B cell (primary cell): ENCODE measurements around the gene FOXD1. TPM values are rescaled to one million over a fixed set of nuclear protein-coding genes. Genes with fewer than 3 reads are reported as not detected.

Experiments
- ATAC-seq: fragments of 200-7000 bp; cut with Tn5 transposase; one replicate; pipeline ENCODE4 v1.10.0; 2021; ENCODE audit warnings: low read depth, mild to moderate bottlenecking, moderate number of reproducible peaks, moderate library complexity
- CTCF ChIA-PET: fragments of 350-600 bp; sonication (Branson Sonifier 250); formaldehyde crosslinking; loops from one replicate; lab custom pipeline; 2021; ENCODE audit warnings: antibody characterized with exemption, inconsistent platforms; lab: Charles Lee
- POLR2A ChIA-PET: fragments of 350-600 bp; sonication (Branson Sonifier 250); formaldehyde crosslinking; loops from one replicate; lab custom pipeline; 2021; ENCODE audit warnings: antibody characterized with exemption; lab: Charles Lee
- DNase-seq: peaks from one replicate; pipeline ENCODE4 v3.0.0; 2013
- H2AFZ ChIP-seq: 2 replicates; pipeline ENCODE4 v1.6.1; 2012; ENCODE audit warnings: mild to moderate bottlenecking, low read depth, low read length; ENCODE audit not compliant: insufficient read depth, poor library complexity, severe bottlenecking
- H3K27ac ChIP-seq, 2 donors: 1 replicate in 1 of 2; 2 replicates in 1 of 2; pipeline ENCODE4 v1.5.1; 2012 to 2013; ENCODE audit warnings: low read length in 2 of 2, mild to moderate bottlenecking in 2 of 2, moderate library complexity in 1 of 2
- H3K27me3 ChIP-seq, 4 experiments: fragments of 200-600 bp in 1 of 4; sonication (generic) in 1 of 4; replicated peaks in 1 of 4; 1 replicate in 2 of 4; 2 replicates in 2 of 4; pipeline versions ENCODE4 v1.6.1 to v1.7.0; 2013 to 2016; ENCODE audit warnings: low read length in 3 of 4, mild to moderate bottlenecking in 2 of 4, mixed read lengths in 1 of 4, moderate library complexity in 1 of 4; ENCODE audit not compliant: insufficient read depth in 4 of 4, control insufficient read depth in 3 of 4; ENCODE audit errors: control extremely low read depth in 1 of 4
- H3K36me3 ChIP-seq, 2 experiments: replicated peaks in 1 of 2; 1 replicate in 1 of 2; 2 replicates in 1 of 2; pipeline versions ENCODE4 v1.6.1 to v1.7.1; 2013; ENCODE audit warnings: low read length in 1 of 2; ENCODE audit not compliant: insufficient read depth in 2 of 2, control insufficient read depth in 1 of 2; ENCODE audit errors: control extremely low read depth in 1 of 2, extremely low read depth in 1 of 2
- H3K4me1 ChIP-seq, 2 donors: fragments of 200-600 bp in 1 of 2; sonication (generic) in 1 of 2; 1 replicate in 1 of 2; 2 replicates in 1 of 2; pipeline versions ENCODE4 v1.5.1 to v1.6.1; 2013 to 2017; ENCODE audit warnings: low read length in 2 of 2; ENCODE audit not compliant: control insufficient read depth in 2 of 2, insufficient read depth in 2 of 2
- H3K4me2 ChIP-seq: replicated peaks from 2 replicates; pipeline ENCODE3; 2012; ENCODE audit warnings: mild to moderate bottlenecking, low read depth, low read length; ENCODE audit not compliant: poor library complexity, severe bottlenecking
- H3K4me3 ChIP-seq, 5 experiments: fragments of 200-600 bp in 1 of 5; sonication (generic) in 1 of 5; 1 replicate in 3 of 5; 2 replicates in 2 of 5; pipeline versions ENCODE4 v1.5.1 to v1.7.0; 2011 to 2016; ENCODE audit warnings: low read length in 4 of 5, mild to moderate bottlenecking in 4 of 5, low read depth in 2 of 5, control low read depth in 1 of 5, moderate library complexity in 1 of 5; ENCODE audit not compliant: insufficient read depth in 1 of 5; ENCODE audit errors: control extremely low read depth in 1 of 5, extremely low read depth in 1 of 5
- H3K79me2 ChIP-seq: fragments of 200-600 bp; sonication (generic); one replicate; pipeline ENCODE4 v1.6.0; 2016; ENCODE audit warnings: low read length; ENCODE audit not compliant: control insufficient read depth, insufficient read depth
- H3K9ac ChIP-seq: fragments of 200-600 bp; sonication (generic); 2 replicates; pipeline ENCODE4 v1.6.1; 2017; ENCODE audit warnings: mild to moderate bottlenecking, low read length, moderate library complexity
- H3K9me3 ChIP-seq, 3 donors: one replicate each; pipeline versions ENCODE4 v1.6.1 to v1.7.1; 2013; ENCODE audit warnings: low read length in 2 of 3; ENCODE audit not compliant: control insufficient read depth in 2 of 3, insufficient read depth in 1 of 3; ENCODE audit errors: control extremely low read depth in 1 of 3
- H4K20me1 ChIP-seq: 2 replicates; pipeline ENCODE4 v1.6.0; 2012; ENCODE audit warnings: mild to moderate bottlenecking, low read length; ENCODE audit not compliant: insufficient read depth, control insufficient read depth, poor library complexity, severe bottlenecking
- H3K27ac Mint-ChIP-seq: one replicate; pipeline ENCODE4 v1.8.0; 2021; ENCODE audit warnings: mixed read lengths
- H3K27me3 Mint-ChIP-seq: one replicate; pipeline ENCODE4 v1.8.0; 2021; ENCODE audit warnings: mixed read lengths
- H3K4me1 Mint-ChIP-seq: one replicate; pipeline ENCODE4 v1.8.0; 2021; ENCODE audit warnings: mixed read lengths
- H3K4me3 Mint-ChIP-seq: one replicate; pipeline ENCODE4 v1.8.0; 2021; ENCODE audit warnings: mixed read lengths
- H3K9me3 Mint-ChIP-seq: one replicate; pipeline ENCODE4 v1.8.0; 2022; ENCODE audit warnings: mixed read lengths; ENCODE audit not compliant: insufficient read depth
- CTCF ChIP-seq: fragments of 200-600 bp; IDR thresholded peaks from one replicate; pipeline ENCODE4 v1.8.0; 2022; ENCODE audit warnings: antibody characterized with exemption, mild to moderate bottlenecking
- EZH2 ChIP-seq: IDR thresholded peaks from 2 replicates; pipeline ENCODE4 v1.6.1; 2012; ENCODE audit warnings: borderline replicate concordance, low read depth, mild to moderate bottlenecking, moderate library complexity, low read length; ENCODE audit not compliant: insufficient read depth, poor library complexity, severe bottlenecking
- WGBS: methylation state at CpG from one replicate; pipeline ENCODE4 v1.1.5; 2013; ENCODE audit warnings: missing lambda C conversion rate; ENCODE audit not compliant: insufficient coverage; 5-methylcytosine and 5-hydroxymethylcytosine counted together
- intact Hi-C: fragments of 100-400 bp; cut with micrococcal nuclease; formaldehyde crosslinking; loops from one replicate; pipeline ENCODE4 v1.10.0; 2022
- polyA plus RNA-seq: library from polyadenylated mRNA; depleted of rRNA; stranded (reverse); fragments of >200 nt; gene quantifications from 2 replicates; pipeline ENCODE4 v1.2.3, GENCODE V29; 2012
- total RNA-seq, 2 donors: library from RNA; stranded (reverse); fragments of 120-200 nt in 1 of 2; gene quantifications; 1 replicate in 1 of 2; 2 replicates in 1 of 2; pipeline versions ENCODE4 v1.2.3 to v1.2.4, GENCODE V29; 2013 to 2022

FOXD1 gene
- total and polyA plus RNA-seq, 2 donors (not counting 1 experiment from before 2014, with no cell fraction given): 0.34 to 0.49 TPM

GRCh38 chr5:73472116-73472515 lies 23.5 kb upstream of the FOXD1 start:
- no peaks in the 10 kb centered on the region for H3K79me2 ChIP-seq
- no peaks in the 10 kb centered on the region for H4K20me1 ChIP-seq
- H3K36me3 ChIP-seq: no peaks in the 10 kb centered on the region
- ChIA-PET POLR2A (no interaction called here), CTCF (no interaction called here)
- Mint-ChIP-seq H3K4me1 (no peaks in the 10 kb centered on the region), H3K4me3 (no peak overlapping the region), H3K27me3 (peaks cover 32% of the 10 kb centered on the region), H3K27ac (no peak overlapping the region), H3K9me3 (peaks cover 2% of the 10 kb centered on the region)
- intact Hi-C loops: no loop called here
- no peak overlapping the region for H2AFZ ChIP-seq
- peaks cover 0 to 14% (median 7%) of the 10 kb centered on the region in 4 experiments for H3K27me3 ChIP-seq
- no peak overlapping the region for H3K27ac ChIP-seq
- ATAC-seq (no peak), DNase-seq (no peak)
- H3K9ac ChIP-seq: no peak overlapping the region
- H3K4me2 ChIP-seq: no peak overlapping the region
- TF ChIP-seq CTCF: no peak
- no peak for TF ChIP-seq EZH2
- peaks cover 0 to 3% (median 0%) of the 10 kb centered on the region in 3 donors for H3K9me3 ChIP-seq
- no peaks in the 10 kb centered on the region for H3K4me1 ChIP-seq
- WGBS: 0% methylated on average over 1 of the region's 3 CpGs
- no peak overlapping the region for H3K4me3 ChIP-seq

GRCh38 chr5:73471654-73472053 lies 23.1 kb upstream of the FOXD1 start:
- Histone ChIP-seq H3K4me3 (no peak overlapping the region), H3K4me2 (no peak overlapping the region), H3K79me2 (no peaks in the 10 kb centered on the region), H3K4me1 (no peaks in the 10 kb centered on the region), H3K36me3 (no peaks in the 10 kb centered on the region), H3K27ac (no peak overlapping the region), H3K9ac (no peak overlapping the region), H3K27me3 (peaks cover 0 to 11% (median 8%) of the 10 kb centered on the region in 4 experiments), H3K9me3 (peaks cover 0 to 3% (median 0%) of the 10 kb centered on the region in 3 donors), H2AFZ (no peak overlapping the region), H4K20me1 (no peaks in the 10 kb centered on the region)
- Mint-ChIP-seq H3K27ac (no peak overlapping the region), H3K27me3 (peaks cover 32% of the 10 kb centered on the region), H3K9me3 (peaks cover 2% of the 10 kb centered on the region), H3K4me1 (no peaks in the 10 kb centered on the region), H3K4me3 (no peak overlapping the region)
- intact Hi-C loops: no loop called here
- TF ChIP-seq CTCF (no peak), EZH2 (no peak)
- no peak for ATAC-seq
- no peak for DNase-seq
- ChIA-PET POLR2A (no interaction called here), CTCF (no interaction called here)
